GM19025 (cell line): Measurements from ENCODE around the gene OSCAR.
A peak's percentile ranks its signal among the peaks of the same experiment; 100 is the strongest.
"Not testable (repeated sequence)": the region's sequence is repeated elsewhere in the genome, so short reads cannot be mapped to it uniquely, and the experiment has no call there.

ENCODE experiments used
- ATAC-seq: cut with Tn5 transposase; IDR thresholded peaks from one replicate; pipeline ENCODE4 v1.9.1; 2021; ENCODE audit warnings: mild to moderate bottlenecking, low read depth, moderate library complexity; ENCODE audit not compliant: unreplicated experiment

The OSCAR gene

DNA sequence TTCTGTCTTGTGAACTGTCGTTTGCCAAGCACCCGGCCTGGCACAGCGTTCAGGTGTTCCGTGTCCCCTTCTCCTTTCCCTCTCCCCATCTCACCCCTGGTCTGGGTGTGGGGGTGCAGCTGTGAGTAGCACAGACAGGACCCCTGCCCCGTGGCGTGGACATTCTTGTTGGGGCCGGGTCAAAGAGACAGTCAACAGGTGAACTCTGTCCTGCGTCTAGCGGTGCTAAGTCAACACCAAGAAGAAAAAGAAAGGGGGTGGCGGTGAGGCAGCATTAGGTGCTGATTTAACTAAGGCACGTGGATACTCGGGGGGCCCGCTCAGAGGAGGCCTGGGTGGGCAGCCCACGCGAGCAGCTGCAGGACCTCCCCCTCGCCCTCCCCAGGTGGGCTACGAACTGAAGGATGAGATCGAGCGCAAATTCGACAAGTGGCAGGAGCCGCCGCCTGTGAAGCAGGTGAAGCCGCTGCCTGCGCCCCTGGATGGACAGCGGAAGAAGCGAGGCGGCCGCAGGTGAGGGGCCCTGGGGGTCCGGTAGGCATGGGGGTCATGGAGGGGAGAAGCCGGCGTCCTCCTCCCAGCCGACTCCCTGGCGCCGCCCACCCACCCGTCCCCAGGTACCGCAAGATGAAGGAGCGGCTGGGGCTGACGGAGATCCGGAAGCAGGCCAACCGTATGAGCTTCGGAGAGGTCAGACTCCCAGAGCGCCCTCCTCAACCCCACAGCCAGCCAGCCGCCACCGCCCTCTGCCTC lies 27.3 kb upstream of the OSCAR start:
- no peak for ATAC-seq

DNA sequence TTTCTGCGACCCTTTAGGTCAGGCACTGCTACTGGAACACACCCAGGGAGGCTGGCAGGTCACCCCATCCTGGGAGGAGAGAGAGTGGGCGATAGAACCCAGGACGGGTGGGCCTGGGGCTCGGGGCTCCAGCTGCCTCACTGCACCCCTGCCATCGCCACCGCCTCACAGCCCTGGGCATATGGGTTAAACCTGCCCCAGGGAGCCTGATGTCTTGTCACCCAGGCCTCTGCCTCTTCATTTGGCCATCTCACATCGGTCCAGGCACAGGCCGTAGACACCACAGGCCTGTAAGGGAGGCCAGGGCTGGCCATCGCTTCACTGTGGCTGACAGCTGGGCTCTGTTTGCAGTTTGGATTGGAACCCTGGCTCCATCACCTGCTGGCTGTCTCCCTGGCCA lies 25.1 kb upstream of the OSCAR start:
- ATAC-seq = no peak

DNA sequence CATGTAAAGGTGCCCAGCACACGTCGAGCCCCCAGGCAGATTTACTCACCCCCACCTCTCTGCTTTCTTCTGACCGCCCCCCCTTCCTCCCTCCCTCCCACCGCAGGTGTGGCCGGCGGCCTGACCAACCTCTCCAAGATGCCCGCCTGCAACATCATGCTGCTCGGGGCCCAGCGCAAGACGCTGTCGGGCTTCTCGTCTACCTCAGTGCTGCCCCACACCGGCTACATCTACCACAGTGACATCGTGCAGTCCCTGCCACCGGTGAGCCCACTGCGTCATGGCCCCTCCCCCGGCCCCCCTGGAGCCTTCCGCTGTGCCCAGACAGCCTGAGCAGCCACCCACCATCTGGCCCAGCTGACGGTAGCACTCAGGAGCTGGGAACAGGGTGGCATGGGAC lies 23.8 kb upstream of the OSCAR start:
- no peak for ATAC-seq

DNA sequence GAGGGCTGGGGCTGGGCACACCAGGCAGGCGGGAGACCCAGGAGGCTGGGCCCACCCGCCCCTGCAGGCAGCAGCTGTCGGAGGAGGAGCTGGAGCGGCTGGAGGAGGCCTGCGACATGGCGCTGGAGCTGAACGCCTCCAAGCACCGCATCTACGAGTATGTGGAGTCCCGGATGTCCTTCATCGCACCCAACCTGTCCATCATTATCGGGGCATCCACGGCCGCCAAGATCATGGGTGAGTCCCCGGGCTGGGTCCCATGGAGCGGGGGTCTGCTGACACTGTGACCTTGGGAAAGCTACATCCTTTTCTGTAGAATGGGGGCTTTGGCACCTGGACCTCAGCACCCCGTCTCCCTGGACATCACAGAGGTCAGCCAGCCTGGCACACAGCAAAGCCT lies 23.1 kb upstream of the OSCAR start:
- no peak for ATAC-seq

DNA sequence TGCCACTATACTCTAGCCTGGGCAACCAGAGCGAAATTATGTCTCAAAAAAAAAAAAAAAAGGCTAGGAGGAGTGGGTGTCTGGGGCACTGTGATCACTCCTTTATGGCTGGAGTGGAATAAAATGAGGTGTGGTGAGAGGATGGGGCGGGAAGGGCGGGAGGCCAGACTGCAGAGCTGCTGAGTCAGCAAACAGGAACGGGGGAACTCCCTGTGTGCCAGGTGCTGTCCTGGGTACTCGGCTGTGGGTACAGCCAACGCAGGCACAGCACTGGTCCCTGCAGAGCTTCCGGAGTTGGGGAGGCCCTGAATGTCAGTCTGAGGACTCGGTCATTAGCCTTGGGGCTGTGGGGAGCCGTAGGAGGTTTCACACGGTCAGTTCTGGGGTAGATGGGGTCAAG lies 20.7 kb upstream of the OSCAR start:
- no peak for ATAC-seq

DNA sequence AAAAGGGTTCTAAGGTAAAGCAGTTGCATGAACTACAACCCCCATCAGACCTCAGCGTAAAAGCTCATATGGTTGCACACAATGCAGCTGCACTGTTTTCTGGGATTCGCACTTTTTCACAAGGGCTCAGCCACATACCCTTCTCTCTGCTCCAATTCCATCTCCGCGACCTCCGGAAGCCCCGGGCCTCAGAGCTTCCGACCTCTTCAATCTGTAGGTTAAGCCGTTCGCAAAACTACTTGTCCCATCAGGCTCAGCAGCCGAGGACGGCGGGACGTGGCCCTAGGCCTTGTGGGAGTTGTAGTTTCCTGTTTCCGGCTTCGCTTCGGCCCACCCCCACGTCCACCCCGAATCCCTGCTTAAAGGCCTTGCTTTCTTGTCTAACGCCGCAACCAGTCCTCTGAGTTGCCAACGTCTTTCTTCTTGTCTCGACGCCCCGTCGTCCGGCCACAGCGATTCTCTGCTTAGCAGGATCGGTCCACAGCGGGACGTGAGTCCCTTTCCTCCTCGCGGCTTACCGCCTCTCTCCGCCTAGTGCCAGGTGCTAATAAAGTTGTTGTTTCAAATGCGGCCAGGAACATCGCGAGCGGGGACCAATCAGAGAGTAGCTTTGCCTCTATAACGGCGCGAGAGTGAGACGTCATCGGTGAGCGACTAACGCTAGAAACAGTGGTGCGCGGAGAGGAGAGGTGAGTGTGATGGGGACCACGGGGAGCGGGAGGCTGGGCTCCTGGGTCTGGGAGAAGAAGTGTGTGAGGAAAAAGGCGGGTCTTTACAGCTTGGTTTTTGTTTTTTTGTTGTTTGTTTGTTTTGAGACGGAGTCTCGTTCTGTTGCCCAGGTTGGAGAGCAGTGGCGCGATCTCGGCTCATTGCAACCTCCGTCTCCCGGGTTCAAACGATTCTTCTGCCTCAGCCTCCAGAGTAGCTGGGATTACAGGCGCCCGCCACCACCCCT lies 14.8 kb upstream of the OSCAR start, which contains the start of the genes PRPF31 and TFPT:
Gene PRPF31 (plus strand): TSS at position 646 of the 955 bp plus-strand sequence. CDS start 2,525 bp downstream, outside the sequence.
Gene TFPT (minus strand): TSS at position 549 of the 955 bp plus-strand sequence. CDS start 388 bp downstream, at position 161.
- peak; percentile 80 for ATAC-seq

DNA sequence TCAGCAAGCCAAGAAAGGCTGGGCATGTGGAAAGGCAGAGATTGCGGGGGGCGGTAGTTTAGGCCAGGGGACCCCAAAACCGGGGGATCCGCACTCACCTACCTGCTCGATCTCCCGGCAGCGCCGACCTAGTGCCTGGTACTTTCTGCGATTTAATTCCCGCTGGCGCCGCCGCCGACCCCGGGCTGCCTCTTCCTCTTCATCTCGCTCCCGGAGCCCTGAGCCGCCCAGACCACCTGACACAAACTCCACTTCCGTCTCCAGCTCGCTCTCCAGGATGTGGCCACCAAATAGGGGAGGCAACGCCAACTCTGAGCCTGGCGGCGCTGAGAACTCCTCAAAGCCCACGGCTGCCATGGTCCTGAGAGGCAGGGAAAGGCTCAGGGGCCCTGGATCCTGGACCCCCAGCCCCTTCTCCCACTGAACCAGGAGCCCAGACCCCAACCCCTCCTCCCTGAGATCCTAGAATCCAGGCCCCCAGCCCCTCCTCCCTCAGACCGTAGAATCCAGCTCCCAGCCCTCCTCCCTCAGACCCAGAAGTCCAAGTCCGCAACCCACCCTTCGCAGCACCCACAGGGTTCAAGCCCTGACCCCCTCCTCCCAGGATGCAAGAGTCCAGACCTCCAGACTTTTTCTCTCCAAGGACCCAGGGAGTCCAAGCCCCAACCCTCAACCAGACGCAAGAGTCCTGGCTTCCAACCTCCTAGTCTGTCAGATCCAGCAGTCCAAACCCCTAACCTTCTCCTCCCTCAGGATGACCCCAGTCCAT lies 13.9 kb upstream of the OSCAR start:
- no peak for ATAC-seq

DNA sequence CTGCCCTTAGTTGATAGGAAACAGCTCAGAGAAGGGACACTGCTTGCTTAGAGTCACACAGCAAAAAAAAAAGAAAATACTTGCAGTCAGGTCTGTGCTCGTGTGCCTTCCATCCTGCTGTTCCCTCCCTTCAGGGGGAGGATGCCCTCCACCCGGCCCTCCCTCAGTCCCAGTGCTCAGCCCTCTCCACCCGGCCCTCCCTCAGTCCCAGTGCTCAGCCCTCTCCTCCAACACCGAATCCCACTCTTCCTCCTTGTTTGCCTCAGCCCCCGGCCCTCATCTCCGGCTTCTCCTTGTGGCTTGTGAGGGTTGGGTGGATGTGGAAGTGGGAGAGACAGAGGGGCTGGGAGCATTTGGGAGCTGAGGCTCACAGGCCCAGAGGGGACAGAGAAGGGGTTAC lies 9.0 kb upstream of the OSCAR start:
- ATAC-seq = no peak

DNA sequence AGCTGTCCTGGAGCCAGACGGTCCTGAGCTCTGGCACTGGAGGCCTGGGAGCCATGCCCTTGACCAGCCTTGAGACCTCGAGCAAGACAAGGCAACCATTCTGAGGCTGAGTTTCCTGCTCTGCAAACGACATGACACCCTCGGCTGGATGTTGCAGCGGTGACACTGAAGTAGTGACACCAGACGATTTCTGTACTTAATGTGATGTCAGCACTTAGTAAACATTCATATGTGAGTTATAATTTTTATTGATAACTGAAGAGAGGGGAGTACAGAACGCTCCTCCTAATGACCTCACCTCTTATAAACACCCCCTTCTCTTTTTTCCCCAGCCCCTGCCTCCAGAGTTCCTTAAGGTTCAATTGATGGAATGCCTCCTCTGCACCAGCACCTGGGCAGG lies 7.9 kb upstream of the OSCAR start:
- no peak for ATAC-seq

DNA sequence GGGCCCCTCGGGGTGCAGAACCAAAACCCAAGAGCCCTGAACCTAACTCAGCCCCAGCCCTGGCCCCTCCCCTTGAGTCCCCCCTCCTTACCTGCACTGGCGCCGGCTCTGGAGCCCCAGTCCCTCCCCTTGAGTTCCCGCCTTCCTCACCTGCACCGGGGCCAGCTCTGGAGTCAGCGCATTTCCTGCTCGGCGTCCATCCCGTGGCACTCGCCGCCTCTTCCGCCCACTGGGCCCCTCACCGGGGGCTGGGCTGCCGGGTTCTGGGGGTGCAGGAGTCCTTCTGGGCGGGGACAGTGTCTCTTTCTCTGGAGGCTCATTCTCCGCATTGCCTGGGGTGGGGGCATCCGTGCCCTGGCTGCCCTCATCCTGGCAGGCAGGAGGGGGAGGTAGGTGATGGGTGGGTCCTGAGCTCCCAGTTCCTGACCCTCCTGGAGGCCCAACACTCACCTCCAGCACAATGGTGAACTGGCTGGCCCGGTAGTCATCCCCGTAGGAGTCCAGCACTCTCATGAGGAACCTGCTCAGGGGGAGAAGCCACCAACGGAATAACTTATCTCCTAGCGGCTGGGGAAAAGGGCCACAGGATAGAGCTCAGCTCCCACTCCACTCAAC lies 7.4 kb upstream of the OSCAR start:
- no peak for ATAC-seq

DNA sequence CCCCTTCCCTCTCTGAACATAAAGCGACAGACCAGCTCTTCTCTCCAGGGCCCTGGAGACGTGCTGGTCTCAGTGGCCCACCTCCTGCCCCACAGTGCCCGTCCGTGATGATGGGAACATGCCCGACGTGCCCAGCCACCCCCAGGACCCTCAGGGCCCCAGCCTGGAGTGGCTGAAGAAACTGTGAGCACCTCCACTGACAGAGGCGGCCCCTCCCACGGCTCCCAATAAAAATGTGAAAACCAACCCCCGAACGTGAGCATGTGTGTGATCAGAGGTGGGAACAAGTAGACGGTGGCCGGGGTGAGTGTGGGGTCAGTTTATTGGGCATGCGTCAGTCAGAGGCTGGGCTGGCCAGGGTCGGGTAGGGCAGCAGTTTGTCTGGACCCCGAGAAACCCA lies 6.1 kb upstream of the OSCAR start:
- no peak for ATAC-seq

DNA sequence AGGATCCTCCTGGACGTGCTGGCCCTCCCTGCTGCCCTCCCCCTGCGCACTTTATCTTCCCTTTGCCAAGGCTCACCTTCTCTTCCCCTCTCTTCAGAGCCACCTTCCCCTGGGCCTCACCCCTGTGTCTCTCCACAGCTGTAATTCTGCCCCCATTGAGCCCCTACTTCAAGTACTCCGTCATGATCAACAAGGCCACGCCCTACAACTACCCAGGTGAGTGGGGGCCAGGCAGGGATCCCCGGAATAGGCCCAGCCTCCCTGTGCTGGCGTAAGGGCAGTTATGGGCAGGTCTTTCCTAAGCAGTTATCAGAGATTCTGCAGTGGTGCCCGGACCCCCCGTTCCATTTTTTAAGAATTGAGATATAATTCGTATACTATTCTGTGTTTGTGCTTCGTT lies 5.2 kb upstream of the OSCAR start:
- no peak for ATAC-seq

DNA sequence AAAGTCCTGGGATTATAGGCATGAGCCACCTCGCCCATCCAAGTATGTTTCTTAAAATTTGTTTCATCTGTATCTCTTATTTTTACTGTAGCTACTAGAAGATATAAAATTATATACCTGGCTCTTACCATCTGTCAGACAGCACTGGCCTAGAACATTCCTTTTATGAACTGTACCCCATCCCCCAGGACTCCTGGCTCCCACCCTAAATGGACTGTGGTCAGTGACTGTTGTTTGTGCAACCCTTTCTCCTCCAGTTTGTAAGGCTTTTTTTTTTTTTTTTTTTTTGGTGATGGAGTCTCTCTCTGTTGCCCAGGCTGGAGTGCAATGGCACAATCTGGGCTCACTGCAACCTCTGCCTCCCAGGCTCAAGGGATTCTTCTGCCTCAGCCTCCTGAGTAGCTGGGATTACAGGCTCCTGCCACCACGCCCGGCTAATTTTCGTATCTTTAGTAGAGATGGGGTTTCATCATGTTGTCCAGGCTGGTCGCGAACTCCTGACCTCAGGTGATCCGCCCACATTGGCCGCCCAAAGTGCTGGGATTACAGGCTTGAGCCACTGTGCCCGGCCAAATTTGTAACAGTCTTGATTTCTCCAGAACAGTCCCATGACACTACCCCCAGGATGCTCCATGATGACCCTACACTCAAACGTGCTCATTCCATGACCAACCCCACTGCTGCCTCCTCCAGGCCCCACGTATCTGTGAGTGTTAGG lies 4.6 kb upstream of the OSCAR start:
- ATAC-seq = no peak

DNA sequence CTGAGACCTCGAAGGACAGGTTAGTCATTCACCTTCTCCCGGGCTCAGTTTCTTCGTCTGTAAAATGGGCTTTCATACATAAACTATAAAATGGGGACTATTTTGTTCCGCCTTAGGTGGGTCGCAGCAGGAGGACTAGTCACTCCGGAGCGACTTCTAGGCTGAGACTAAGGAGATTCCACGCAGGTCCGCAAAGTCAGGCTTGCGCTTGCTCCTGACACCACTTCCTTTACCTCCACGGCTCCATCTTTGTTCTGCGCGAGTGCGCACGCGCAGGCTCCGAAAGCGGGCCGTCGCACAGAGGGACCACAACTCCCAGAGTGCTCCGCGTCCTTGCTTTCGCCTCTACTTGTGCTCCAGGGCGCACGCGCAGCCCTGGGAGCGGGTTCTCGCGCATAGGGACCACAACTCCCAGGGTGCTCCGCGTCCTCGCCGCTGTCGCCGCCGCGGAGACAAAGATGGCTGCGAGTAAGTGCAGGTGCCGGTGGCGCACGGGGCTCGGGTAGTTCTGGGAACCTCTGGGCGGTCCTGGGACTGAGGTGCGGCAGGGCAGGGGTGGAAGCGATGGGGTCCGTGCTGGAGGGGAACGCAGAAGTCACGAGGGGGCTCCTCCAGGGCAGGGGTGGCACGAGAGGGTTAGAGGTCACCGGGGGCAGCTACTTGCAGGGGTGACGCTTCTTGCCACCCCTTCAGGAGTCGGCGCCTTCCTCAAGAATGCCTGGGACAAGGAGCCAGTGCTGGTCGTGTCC lies 2.0 kb upstream of the OSCAR start, which contains the start of gene NDUFA3:
Gene NDUFA3 (plus strand): TSS at position 435 of the 749 bp plus-strand sequence. CDS start 24 bp downstream, at position 459.
- ATAC-seq = peak; percentile 97

DNA sequence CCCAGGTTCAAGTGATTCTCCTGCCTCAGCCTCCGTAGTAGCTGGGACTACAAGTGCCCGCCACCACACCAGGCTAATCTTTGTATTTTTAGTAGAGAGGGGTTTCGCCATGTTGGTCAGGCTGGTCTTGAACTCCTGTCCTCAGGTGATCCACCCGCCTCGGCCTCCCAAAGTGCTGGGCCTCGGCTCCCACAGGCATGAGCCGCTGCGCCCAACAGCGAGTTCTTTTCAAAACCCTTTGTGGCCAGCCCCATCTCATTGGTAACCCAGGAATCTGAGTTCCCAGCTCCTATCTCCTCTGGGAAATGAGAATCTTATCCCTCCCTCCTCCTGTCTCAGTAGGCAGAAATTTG lies 724 bp downstream of the OSCAR start:
- ATAC-seq = not testable (repeated sequence)

DNA sequence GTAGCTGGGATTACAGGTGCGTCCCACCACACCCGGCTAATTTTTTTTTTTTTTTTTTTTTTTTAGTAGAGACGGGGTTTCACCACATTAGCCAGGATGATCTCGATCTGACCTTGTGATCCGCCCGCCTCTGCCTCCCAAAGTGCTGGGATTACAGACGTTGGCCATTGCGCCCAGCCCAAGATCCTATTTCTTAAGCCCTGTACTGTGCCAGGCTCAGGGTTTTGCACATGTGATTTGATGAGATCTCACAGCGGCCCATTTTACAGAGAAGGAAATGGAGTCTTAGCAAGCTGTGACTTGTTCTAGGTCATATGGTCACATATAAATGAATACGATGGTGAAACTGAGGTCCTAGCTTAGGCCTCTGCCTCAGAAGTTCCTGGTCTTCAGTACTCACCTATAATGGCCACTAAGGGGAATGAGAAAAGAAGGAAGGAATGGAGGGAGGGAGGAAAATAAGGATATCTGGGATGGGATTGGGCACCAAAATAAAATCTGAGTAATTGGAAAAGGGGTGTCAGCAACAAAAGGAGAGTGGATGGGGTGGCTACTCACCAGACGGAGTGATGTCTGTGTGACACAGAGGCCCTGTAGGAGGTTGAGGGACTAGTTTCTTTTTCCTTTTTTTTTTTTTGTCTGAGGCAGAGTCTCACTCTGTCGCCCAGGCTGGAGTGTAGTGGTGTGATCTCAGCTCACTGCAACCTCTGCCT lies 1.3 kb downstream of the OSCAR start:
- ATAC-seq = no peak

DNA sequence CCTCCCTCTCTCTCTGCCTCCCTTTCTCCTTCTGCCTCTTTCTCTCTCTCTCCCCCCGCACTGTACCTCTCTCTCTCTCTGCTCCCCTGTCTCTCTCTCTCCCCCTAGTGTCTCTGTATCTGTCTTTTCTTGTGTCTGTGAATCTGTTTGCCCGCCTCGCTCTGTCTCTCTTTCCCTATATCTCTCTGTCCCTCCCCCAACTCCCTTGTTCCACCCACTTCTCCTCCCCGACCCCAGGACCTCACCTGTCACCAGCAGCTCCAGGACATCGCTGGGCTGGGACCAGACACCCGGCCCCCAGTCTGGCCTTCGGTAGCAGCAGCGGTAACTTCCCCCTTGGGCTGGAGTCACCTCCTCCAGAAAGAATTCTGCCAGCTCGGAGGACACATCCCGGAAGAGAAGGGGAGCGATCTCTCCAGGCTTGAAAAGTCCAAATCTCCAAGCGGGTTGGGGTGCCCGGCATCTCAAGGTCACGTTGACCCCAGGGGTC lies 3.9 kb downstream of the OSCAR start:
- ATAC-seq = no peak
